HG02884 (cell line): ENCODE measurements around the gene VCX.
"Not testable (repeated sequence)": the region's sequence is repeated elsewhere in the genome, so short reads cannot be mapped to it uniquely, and the experiment has no call there.

Source experiments
- ATAC-seq: cut with Tn5 transposase; IDR thresholded peaks from one replicate; pipeline ENCODE4 v1.9.1; 2021; ENCODE audit warnings: mild to moderate bottlenecking, moderate library complexity; ENCODE audit not compliant: unreplicated experiment

The VCX gene

GRCh38 chrX:7842871-7843270 lies at the start of gene VCX:
TSS of gene VCX (plus strand) at chrX:7843171. CDS start at chrX:7843204, 33 bp downstream.
- ATAC-seq: not testable (repeated sequence)

- no peak for ATAC-seq
Measured at GRCh38 chrX:7798327-7798726, 44.6 kb upstream of the VCX start.

DNA sequence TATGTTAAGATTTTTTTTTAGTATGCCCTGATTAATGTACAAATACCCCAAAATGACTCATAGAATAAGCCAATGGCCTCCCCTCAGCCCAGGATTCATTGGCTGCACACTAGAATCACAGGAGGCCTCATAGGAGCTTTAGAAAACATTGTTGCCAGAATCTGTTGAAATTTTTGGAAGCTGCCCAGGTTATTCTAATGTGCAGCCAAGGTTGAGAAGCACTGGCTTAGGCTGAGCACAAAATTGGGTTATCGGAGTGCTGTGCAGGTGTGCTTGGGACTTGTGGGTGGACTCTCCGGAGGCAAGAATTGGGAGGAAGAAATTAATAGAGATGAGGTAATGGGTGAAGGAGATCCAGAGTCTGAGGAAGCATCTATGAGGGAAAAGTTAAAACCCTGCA lies 41.3 kb upstream of the VCX start:
- no peak for ATAC-seq

GRCh38 chrX:7815166-7815805 lies 27.7 kb upstream of the VCX start:
- ATAC-seq: no peak

- ATAC-seq: no peak
Measured at GRCh38 chrX:7828594-7828993, 14.4 kb upstream of the VCX start.

- ATAC-seq: no peak
Measured at GRCh38 chrX:7841084-7841805, 1.7 kb upstream of the VCX start.

GRCh38 chrX:7852166-7852565 lies 9.2 kb downstream of the VCX start:
- no peak for ATAC-seq

- ATAC-seq: no peak
Measured at GRCh38 chrX:7872042-7872441, 29.1 kb downstream of the VCX start.

DNA sequence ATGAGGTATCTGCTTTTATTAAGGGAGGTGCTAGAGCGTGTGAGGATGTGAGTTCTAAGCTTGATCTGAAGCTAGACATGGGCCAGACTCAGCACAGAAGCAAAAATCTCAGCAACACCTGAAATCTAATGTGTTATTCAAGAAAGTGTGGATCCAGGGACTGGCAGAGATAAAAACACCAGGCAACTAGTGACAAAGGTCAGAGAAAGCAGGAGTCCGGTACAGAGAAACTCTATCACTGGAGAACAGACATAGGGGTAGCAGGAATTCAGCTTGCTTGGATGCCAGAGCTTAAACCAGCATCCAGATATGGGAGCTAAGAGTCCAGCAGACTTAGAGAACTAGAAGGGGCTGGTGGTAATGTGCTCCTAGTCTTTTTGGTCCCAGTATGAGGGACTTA lies 34.0 kb downstream of the VCX start:
- no peak for ATAC-seq

GRCh38 chrX:7889135-7889534 lies 46.2 kb downstream of the VCX start:
- no peak for ATAC-seq

DNA sequence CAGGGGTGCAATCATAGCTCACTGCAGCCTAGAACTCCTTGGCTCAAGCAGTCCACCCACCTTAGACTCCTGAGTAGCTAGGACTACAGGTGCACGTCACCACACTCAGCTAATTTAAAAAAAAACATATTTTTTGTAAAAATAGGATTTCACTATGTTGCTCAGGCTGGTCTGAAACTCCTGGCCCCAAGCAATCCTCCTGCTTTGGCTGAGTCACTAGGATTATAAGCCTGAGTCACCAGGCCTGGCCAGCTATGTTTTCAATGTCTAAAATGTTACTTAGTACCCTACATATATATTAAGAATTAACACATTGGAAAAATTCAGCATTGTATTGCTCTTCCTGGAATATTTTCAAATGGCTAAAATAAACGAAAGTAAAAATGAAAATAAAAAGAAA lies 46.7 kb downstream of the VCX start:
- ATAC-seq: no peak

- ATAC-seq: no peak
Measured at GRCh38 chrX:7891928-7892327, 49.0 kb downstream of the VCX start.
